K562 (cell line): ENCODE measurements around the gene FOSL1. TPM values are rescaled to one million over a fixed set of nuclear protein-coding genes. Genes with fewer than 3 reads are reported as not detected.

Experiments used
- ARHGAP35 ChIP-seq: fragments of 450-650 bp; IDR thresholded peaks from 2 replicates; pipeline ENCODE4 v1.6.1; 2018; ENCODE audit not compliant: partially characterized antibody
- CHAMP1 ChIP-seq: fragments of 450-650 bp; IDR thresholded peaks from 2 replicates; pipeline ENCODE4 v1.6.1; 2016; ENCODE audit warnings: mild to moderate bottlenecking
- FOSL1 ChIP-seq: fragments of 200-800 bp; sonication (Bioruptor generic); conservative IDR thresholded peaks from 2 replicates; pipeline ENCODE4 v1.6.1; 2016; ENCODE audit warnings: missing genetic modification characterization, missing compliant biosample characterization
- FOXJ2 ChIP-seq: fragments of 200-800 bp; sonication (Bioruptor generic); IDR thresholded peaks from 2 replicates; pipeline ENCODE4 v1.6.1; 2016; ENCODE audit warnings: missing genetic modification characterization, missing compliant biosample characterization
- GATA2 ChIP-seq: sonication (generic); formaldehyde crosslinking; IDR thresholded peaks from 2 replicates; pipeline ENCODE4 v1.4.0; 2020; ENCODE audit warnings: mild to moderate bottlenecking, missing genetic modification reagents
- LARP7 ChIP-seq: fragments of 450-650 bp; IDR thresholded peaks from 2 replicates; pipeline ENCODE4 v1.6.1; 2016
- NFYB ChIP-seq: IDR thresholded peaks from 2 replicates; pipeline ENCODE4 v1.6.1; 2011; ENCODE audit warnings: mild to moderate bottlenecking, moderate library complexity; ENCODE audit not compliant: insufficient read length; ENCODE audit errors: extremely low read depth
- PTTG1 ChIP-seq: fragments of 450-650 bp; IDR thresholded peaks from 2 replicates; pipeline ENCODE4 v1.6.1; 2016; ENCODE audit warnings: low read depth, mild to moderate bottlenecking, missing genetic modification characterization, missing compliant biosample characterization
- RFX7 ChIP-seq: fragments of 250-450 bp; sonication (Bioruptor Pico); IDR thresholded peaks from 2 replicates; pipeline ENCODE4 v1.5.1; 2021; ENCODE audit warnings: mild to moderate bottlenecking
- TSHZ1 ChIP-seq: fragments of 250-450 bp; sonication (Bioruptor Pico); IDR thresholded peaks from 2 replicates; pipeline ENCODE4 v1.4.0; 2020; ENCODE audit warnings: mild to moderate bottlenecking, moderate library complexity
- ZNF224 ChIP-seq: sonication (generic); formaldehyde crosslinking; IDR thresholded peaks from 2 replicates; pipeline ENCODE4 v1.8.0; 2022; ENCODE audit warnings: mild to moderate bottlenecking, missing genetic modification reagents
- ZNF398 ChIP-seq: fragments of 250-450 bp; sonication (Bioruptor Pico); IDR thresholded peaks from 2 replicates; pipeline ENCODE4 v1.8.0; 2021; ENCODE audit warnings: moderate library complexity, mild to moderate bottlenecking, inconsistent platforms
- polyA plus RNA-seq, 8 experiments: library from polyadenylated mRNA; depleted of rRNA in 4 of 8; stranded (reverse) in 5 of 8; unstranded in 3 of 8; fragments of >200 nt; fragmentation: Nextera tagmentation in 2 of 8; fragmentation: Illumina TruSeq in 1 of 8; extraction: Ambion mirVana in 2 of 8; extraction: Trizol in 1 of 8; gene quantifications; 2 replicates each; pipeline versions ENCODE4 v1.2.1 to v1.2.3, GENCODE V29; 2011 to 2014; ENCODE audit warnings: inconsistent platforms in 1 of 8, missing spikeins in 1 of 8
- total RNA-seq, 7 experiments: library from RNA; depleted of rRNA in 6 of 7; stranded (reverse); fragments of >200 nt in 6 of 7; fragmentation: Illumina TruSeq in 2 of 7; extraction: Trizol in 2 of 7; gene quantifications; 2 replicates each; pipeline versions ENCODE4 v1.2.1 to v1.2.3, GENCODE V29; 2011 to 2021; ENCODE audit warnings: low replicate concordance in 1 of 7
- TF ChIP-seq, protein P1 (sequence below), 3 experiments: IDR thresholded peaks in 2 of 3; conservative IDR thresholded peaks in 1 of 3; 2 replicates each; pipeline ENCODE4 v1.5.1; 2011 to 2012; ENCODE audit warnings: low read length in 3 of 3, mild to moderate bottlenecking in 3 of 3, control low read depth in 2 of 3, improper control_type of control experiment in 1 of 3, inconsistent platforms in 1 of 3, low read depth in 1 of 3, mixed read lengths in 1 of 3, moderate library complexity in 1 of 3; ENCODE audit not compliant: insufficient read depth in 2 of 3
- TF ChIP-seq, protein P2 (sequence below): fragments of 250-450 bp; sonication (Bioruptor Pico); IDR thresholded peaks from 2 replicates; pipeline ENCODE4 v1.5.0; 2020; ENCODE audit warnings: mild to moderate bottlenecking

FOSL1 gene
- total and polyA plus RNA-seq, 9 of the 15 experiments (the other 6 are each of a cell fraction or from before 2014, with no cell fraction given) = 3.5 to 39.6 (median 10.0) TPM

GRCh38 chr11:65890324-65891218, 9.6 kb downstream of the FOSL1 start, which contains the start of gene CCDC85B (continued):
- TF ChIP-seq FOSL1 (tag) (no peak), PTTG1 (tag) (no peak), FOXJ2 (tag) (no peak), ZNF224 (CRISPR knock-in tag) (no peak), TSHZ1 (CRISPR knock-in tag) (no peak), GATA2 (CRISPR knock-in tag) (no peak), RFX7 (CRISPR knock-in tag) (no peak), ARHGAP35 (no peak), NFYB (no peak), CHAMP1 (no peak), LARP7 (no peak), ZNF398 (CRISPR knock-in tag) (no peak)
- TF ChIP-seq, protein P1, sequence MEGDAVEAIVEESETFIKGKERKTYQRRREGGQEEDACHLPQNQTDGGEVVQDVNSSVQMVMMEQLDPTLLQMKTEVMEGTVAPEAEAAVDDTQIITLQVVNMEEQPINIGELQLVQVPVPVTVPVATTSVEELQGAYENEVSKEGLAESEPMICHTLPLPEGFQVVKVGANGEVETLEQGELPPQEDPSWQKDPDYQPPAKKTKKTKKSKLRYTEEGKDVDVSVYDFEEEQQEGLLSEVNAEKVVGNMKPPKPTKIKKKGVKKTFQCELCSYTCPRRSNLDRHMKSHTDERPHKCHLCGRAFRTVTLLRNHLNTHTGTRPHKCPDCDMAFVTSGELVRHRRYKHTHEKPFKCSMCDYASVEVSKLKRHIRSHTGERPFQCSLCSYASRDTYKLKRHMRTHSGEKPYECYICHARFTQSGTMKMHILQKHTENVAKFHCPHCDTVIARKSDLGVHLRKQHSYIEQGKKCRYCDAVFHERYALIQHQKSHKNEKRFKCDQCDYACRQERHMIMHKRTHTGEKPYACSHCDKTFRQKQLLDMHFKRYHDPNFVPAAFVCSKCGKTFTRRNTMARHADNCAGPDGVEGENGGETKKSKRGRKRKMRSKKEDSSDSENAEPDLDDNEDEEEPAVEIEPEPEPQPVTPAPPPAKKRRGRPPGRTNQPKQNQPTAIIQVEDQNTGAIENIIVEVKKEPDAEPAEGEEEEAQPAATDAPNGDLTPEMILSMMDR (IDR thresholded peaks at IDR 0.05 in 2 of 3, conservative IDR thresholded peaks at IDR 0.05 in 1 of 3; ENCODE audit: insufficient read depth in 2 of 3, low read depth in 1 of 3, low read length in 3 of 3) = peak in 1 of 3 experiments; percentile 13; a peak in 1 of 6 replicates
- TF ChIP-seq, protein P2, sequence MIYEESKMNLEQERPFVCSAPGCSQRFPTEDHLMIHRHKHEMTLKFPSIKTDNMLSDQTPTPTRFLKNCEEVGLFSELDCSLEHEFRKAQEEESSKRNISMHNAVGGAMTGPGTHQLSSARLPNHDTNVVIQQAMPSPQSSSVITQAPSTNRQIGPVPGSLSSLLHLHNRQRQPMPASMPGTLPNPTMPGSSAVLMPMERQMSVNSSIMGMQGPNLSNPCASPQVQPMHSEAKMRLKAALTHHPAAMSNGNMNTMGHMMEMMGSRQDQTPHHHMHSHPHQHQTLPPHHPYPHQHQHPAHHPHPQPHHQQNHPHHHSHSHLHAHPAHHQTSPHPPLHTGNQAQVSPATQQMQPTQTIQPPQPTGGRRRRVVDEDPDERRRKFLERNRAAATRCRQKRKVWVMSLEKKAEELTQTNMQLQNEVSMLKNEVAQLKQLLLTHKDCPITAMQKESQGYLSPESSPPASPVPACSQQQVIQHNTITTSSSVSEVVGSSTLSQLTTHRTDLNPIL (CRISPR knock-in tag) = no peak
